GM18867 (cell line): ENCODE data around the gene DAG1.

Source experiments
- ATAC-seq: cut with Tn5 transposase; IDR thresholded peaks from one replicate; pipeline ENCODE4 v1.9.1; 2021; ENCODE audit warnings: mild to moderate bottlenecking, moderate library complexity; ENCODE audit not compliant: unreplicated experiment

Gene DAG1

GRCh38 chr3:49469936-49470713 lies at the start of gene DAG1:
Gene DAG1, plus strand, starts transcription at chr3:49470267. Its CDS starts 40,268 bp downstream, at chr3:49510535.
- peak; percentile 83 for ATAC-seq

GRCh38 chr3:49421890-49422378 lies 48.1 kb upstream of the DAG1 start:
- ATAC-seq: no peak

- no peak for ATAC-seq
These were observed 47.5 kb upstream of the DAG1 start, which contains the start of gene AMT for GRCh38 chr3:49422379-49423248. Gene AMT, minus strand, starts transcription at chr3:49422473. Its CDS starts 23 bp downstream, at chr3:49422450.

- ATAC-seq: no peak
These were observed 45.3 kb upstream of the DAG1 start for GRCh38 chr3:49424816-49425215.

GRCh38 chr3:49427586-49427985 lies 42.5 kb upstream of the DAG1 start:
- no peak for ATAC-seq

- no peak for ATAC-seq
These were observed 41.4 kb upstream of the DAG1 start for GRCh38 chr3:49428752-49429080.

GRCh38 chr3:49434731-49435130 lies 35.3 kb upstream of the DAG1 start:
- ATAC-seq: no peak

- no peak for ATAC-seq
These were observed 24.7 kb upstream of the DAG1 start for GRCh38 chr3:49445391-49445790.

GRCh38 chr3:49453621-49454020 lies 16.4 kb upstream of the DAG1 start:
- no peak for ATAC-seq

- no peak for ATAC-seq
These were observed 15.6 kb upstream of the DAG1 start for GRCh38 chr3:49454458-49454857.

- no peak for ATAC-seq
These were observed 15.0 kb upstream of the DAG1 start for GRCh38 chr3:49454898-49455681.

GRCh38 chr3:49456466-49456865 lies 13.6 kb upstream of the DAG1 start:
- ATAC-seq: no peak

GRCh38 chr3:49460188-49460890 lies 9.7 kb upstream of the DAG1 start:
- ATAC-seq: no peak

GRCh38 chr3:49460956-49461355 lies 9.1 kb upstream of the DAG1 start:
- ATAC-seq: no peak

- no peak for ATAC-seq
These were observed 8.5 kb upstream of the DAG1 start for GRCh38 chr3:49461443-49462171.

GRCh38 chr3:49462222-49462621 lies 7.8 kb upstream of the DAG1 start:
- ATAC-seq: no peak

- no peak for ATAC-seq
These were observed 4.6 kb upstream of the DAG1 start for GRCh38 chr3:49465270-49466034.

GRCh38 chr3:49466085-49466484 lies 4.0 kb upstream of the DAG1 start:
- no peak for ATAC-seq
